Measurements from ENCODE around the gene CHSY1.

- no peak for TF ChIP-seq CTCF (conservative IDR thresholded peaks at IDR 0.05; ENCODE audit: low read depth, low read length)
- TF ChIP-seq EZH2 (IDR thresholded peaks at IDR 0.05; ENCODE audit: borderline replicate concordance, low read depth, low read length, poor library complexity, severe bottlenecking) = no peak
Measured at GRCh38 chr15:101176625-101177024, 75.2 kb downstream of the CHSY1 start.
